OCI-LY7 (cell line): ENCODE results near the gene DIPK1C.

Experiments used
- CTCF ChIP-seq: fragments of 200-600 bp; sonication (generic); conservative IDR thresholded peaks from 2 replicates; pipeline ENCODE4 v1.5.1; 2014; ENCODE audit warnings: mild to moderate bottlenecking, antibody characterized with exemption, low read length, moderate library complexity, mixed read lengths
- EZH2phosphoT487 ChIP-seq: fragments of 200-600 bp; sonication (generic); IDR thresholded peaks from 2 replicates; pipeline ENCODE4 v1.6.1; 2018; ENCODE audit warnings: low read depth, borderline replicate concordance, mild to moderate bottlenecking, mixed run types, antibody characterized with exemption, low read length, moderate library complexity, mixed read lengths

DNA sequence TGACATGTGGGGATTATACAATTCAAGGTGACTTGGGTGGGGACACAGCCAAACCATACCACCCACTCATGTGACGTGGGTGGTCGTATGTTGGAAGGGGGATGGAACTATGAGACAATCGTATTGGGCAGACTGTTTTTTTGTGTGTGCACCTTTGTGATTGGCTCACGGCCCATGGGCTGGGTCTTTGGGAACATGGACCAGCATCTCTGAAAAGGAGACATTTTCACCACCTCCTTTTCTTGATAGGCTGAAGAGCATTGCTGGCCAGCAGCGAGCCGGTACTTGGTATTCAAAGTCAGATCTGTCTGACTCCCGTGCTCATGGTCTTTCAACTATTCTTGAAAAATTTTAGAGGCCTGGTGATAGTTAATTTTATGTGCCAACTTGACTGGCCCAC, 62.1 kb downstream of the DIPK1C start:
- no peak for TF ChIP-seq CTCF
- no peak for TF ChIP-seq EZH2phosphoT487
